ENCODE data around the gene PIK3C2B.

GRCh38 chr1:204494281-204495077, at the start of gene PIK3C2B:
- TF ChIP-seq CTCF (IDR thresholded peaks at IDR 0.05) (peak; percentile 61), EZH2 (IDR thresholded peaks at IDR 0.05; ENCODE audit: borderline replicate concordance, insufficient read depth, low read depth, low read length, poor library complexity, severe bottlenecking) (no peak)
